ENCODE measurements around the gene YIPF4.
"Not testable (repeated sequence)": the region's sequence is repeated elsewhere in the genome, so short reads cannot be mapped to it uniquely, and the experiment has no call there.

- not testable (repeated sequence) for TF ChIP-seq MYC (IDR thresholded peaks at IDR 0.05; ENCODE audit: low read depth, low read length); CTCF (IDR thresholded peaks at IDR 0.05; ENCODE audit: low read depth, low read length); POLR2A (IDR thresholded peaks at IDR 0.05; ENCODE audit: extremely low read depth, insufficient read length)
These were observed 73.1 kb downstream of the YIPF4 start for GRCh38 chr2:32350797-32351196.

Measured in NB4 (cell line).